Endothelial cell of umbilical vein (primary cell): ENCODE measurements around the gene ZFPM1.

Experiments
- EZH2 ChIP-seq: IDR thresholded peaks from 2 replicates; pipeline ENCODE4 v1.6.1; 2012; ENCODE audit warnings: borderline replicate concordance, low read depth, mild to moderate bottlenecking, moderate library complexity, low read length, inconsistent platforms; ENCODE audit not compliant: severe bottlenecking
- GATA2 ChIP-seq: IDR thresholded peaks from 2 replicates; pipeline ENCODE4 v1.7.0; 2011; ENCODE audit warnings: low read depth, mild to moderate bottlenecking, moderate library complexity, mixed read lengths, low read length; ENCODE audit not compliant: insufficient read length, insufficient read depth
- MAX ChIP-seq: IDR thresholded peaks from 2 replicates; pipeline ENCODE4 v1.6.1; 2011; ENCODE audit not compliant: insufficient read depth, insufficient read length
- POLR2A ChIP-seq: IDR thresholded peaks from 2 replicates; pipeline ENCODE4 v1.6.1; 2012; ENCODE audit warnings: low read depth, mild to moderate bottlenecking, control low read depth, low read length
- POLR2AphosphoS5 ChIP-seq: IDR thresholded peaks from 2 replicates; pipeline ENCODE4 v1.6.1; 2012; ENCODE audit warnings: low read depth, mild to moderate bottlenecking, control low read depth, low read length, moderate library complexity; ENCODE audit not compliant: insufficient read depth
- TF ChIP-seq, protein P1 (sequence below), 2 donors: IDR thresholded peaks; 1 replicate in 1 of 2; 2 replicates in 1 of 2; pipeline ENCODE4 v1.5.1; 2011; ENCODE audit warnings: low read length in 2 of 2, mild to moderate bottlenecking in 2 of 2, moderate library complexity in 2 of 2, control low read depth in 1 of 2, inconsistent platforms in 1 of 2, low read depth in 1 of 2; ENCODE audit not compliant: insufficient read depth in 1 of 2; ENCODE audit errors: extremely low read depth in 1 of 2

DNA sequence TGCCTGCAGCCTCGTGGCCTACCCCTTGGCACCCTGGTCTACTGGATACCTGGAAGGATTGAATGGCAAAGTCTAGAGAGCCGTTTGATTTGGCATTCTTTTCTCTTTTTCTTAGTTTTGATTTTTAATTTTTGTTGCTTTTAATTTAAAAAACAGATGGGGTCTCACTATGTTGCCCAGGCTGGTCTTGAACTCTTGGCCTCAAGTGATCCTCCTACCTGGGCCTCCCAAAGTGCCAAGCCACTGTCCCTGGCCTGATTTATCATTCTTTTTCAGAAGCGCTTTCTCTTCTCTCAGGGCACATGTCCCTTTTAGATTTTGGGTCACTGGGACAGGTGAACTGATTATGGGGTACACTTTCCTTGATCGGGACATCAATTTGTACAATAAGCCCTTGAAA lies 128.0 kb downstream of the ZFPM1 start:
- TF ChIP-seq POLR2A (no peak), POLR2AphosphoS5 (no peak), EZH2 (no peak), MAX (no peak), GATA2 (no peak)
- TF ChIP-seq, protein P1, sequence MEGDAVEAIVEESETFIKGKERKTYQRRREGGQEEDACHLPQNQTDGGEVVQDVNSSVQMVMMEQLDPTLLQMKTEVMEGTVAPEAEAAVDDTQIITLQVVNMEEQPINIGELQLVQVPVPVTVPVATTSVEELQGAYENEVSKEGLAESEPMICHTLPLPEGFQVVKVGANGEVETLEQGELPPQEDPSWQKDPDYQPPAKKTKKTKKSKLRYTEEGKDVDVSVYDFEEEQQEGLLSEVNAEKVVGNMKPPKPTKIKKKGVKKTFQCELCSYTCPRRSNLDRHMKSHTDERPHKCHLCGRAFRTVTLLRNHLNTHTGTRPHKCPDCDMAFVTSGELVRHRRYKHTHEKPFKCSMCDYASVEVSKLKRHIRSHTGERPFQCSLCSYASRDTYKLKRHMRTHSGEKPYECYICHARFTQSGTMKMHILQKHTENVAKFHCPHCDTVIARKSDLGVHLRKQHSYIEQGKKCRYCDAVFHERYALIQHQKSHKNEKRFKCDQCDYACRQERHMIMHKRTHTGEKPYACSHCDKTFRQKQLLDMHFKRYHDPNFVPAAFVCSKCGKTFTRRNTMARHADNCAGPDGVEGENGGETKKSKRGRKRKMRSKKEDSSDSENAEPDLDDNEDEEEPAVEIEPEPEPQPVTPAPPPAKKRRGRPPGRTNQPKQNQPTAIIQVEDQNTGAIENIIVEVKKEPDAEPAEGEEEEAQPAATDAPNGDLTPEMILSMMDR (IDR thresholded peaks at IDR 0.05; ENCODE audit: extremely low read depth in 1 of 2, insufficient read depth in 1 of 2, low read depth in 1 of 2, low read length in 2 of 2), result no peak
